ENCODE data around the gene LSM3. TPM values are rescaled to one million over a fixed set of nuclear protein-coding genes. Genes with fewer than 3 reads are reported as not detected.

Gene LSM3
- total and polyA plus RNA-seq, 9 of the 15 experiments (the other 6 are each of a cell fraction or from before 2014, with no cell fraction given), result 33.8 to 203 (median 61.2) TPM

- TF ChIP-seq TFAP4 (CRISPR knock-in tag; IDR thresholded peaks at IDR 0.05; ENCODE audit: borderline replicate concordance) (peak; percentile 23; the same call in 1 of the 2 replicates), STAG1 (CRISPR knock-in tag; IDR thresholded peaks at IDR 0.05; ENCODE audit: borderline replicate concordance) (0 out of 2 replicates have a peak, but pooled peaks have one; percentile 35)
Observed at GRCh38 chr3:14152233-14152962, 26.2 kb upstream of the LSM3 start (continued).

- H3K4me3 ChIP-seq, result no peak overlapping the region
- no peaks in the 10 kb centered on the region for H3K9me1 ChIP-seq (ENCODE audit: control insufficient read depth, insufficient read depth, low read length)
- CTCF ChIA-PET (ENCODE audit: low intra/inter-chr PET ratio), result interaction anchor here (1.0 to 1.1 kb wide), 2 partner anchors 155 to 315 kb away, joined by 3 read pairs; no protein-coding TSS in a partner anchor
- 75% methylated on average over 4 of the region's 4 CpGs for WGBS (ENCODE audit: insufficient coverage, low coverage, missing lambda C conversion rate)
- no peaks in the 10 kb centered on the region for H3K79me2 ChIP-seq (ENCODE audit: control insufficient read depth, insufficient read depth, low read length)
- POLR2A ChIA-PET, result interaction anchor here (0.5 to 3.6 kb wide), 10 partner anchors 8 to 272 kb away, joined by 3 to 18 read pairs (median 4); partner anchors contain the start of genes CHCHD4, LSM3, TMEM43 and XPC
- no peaks in the 10 kb centered on the region; a peak in 1 of 5 replicates for H3K4me1 ChIP-seq (replicated peaks in 1 of 2; ENCODE audit: control insufficient read depth in 2 of 2, insufficient read depth in 2 of 2, low read length in 2 of 2)
- H4K20me1 ChIP-seq (replicated peaks; ENCODE audit: control insufficient read depth, insufficient read depth, low read length), result no peaks in the 10 kb centered on the region; the same call in 1 of the 2 replicates
- ATAC-seq, result no peak
- no peak for DNase-seq (ENCODE audit: extremely low read depth in 1 of 4, low spot score in 3 of 4)
- H2AFZ ChIP-seq (ENCODE audit: low read depth, low read length), result no peak overlapping the region
- no peak overlapping the region for H3K9ac ChIP-seq (ENCODE audit: insufficient read depth in 1 of 2, low read depth in 2 of 2, low read length in 2 of 2)
- no TSS peak for BruUV-seq (replicated peaks)
- peaks cover 74% of the 10 kb centered on the region for H3K36me3 ChIP-seq (ENCODE audit: control insufficient read depth, insufficient read depth, low read length)
- FAIRE-seq, result no peak
- H3K27me3 ChIP-seq (ENCODE audit: control insufficient read depth in 2 of 2, insufficient read depth in 2 of 2, low read length in 2 of 2), result no peaks in the 10 kb centered on the region
- H3K4me2 ChIP-seq (ENCODE audit: insufficient read depth, low read length), result no peak overlapping the region
- H3K9me3 ChIP-seq (replicated peaks; ENCODE audit: control insufficient read depth, insufficient read depth, low read depth, low read length), result no peaks in the 10 kb centered on the region
- intact Hi-C loops (cut with micrococcal nuclease) (no loop called here), in situ Hi-C loops (cut with MboI) (no loop called here)
- no peak overlapping the region for H3K27ac ChIP-seq (ENCODE audit: extremely low read depth, low read depth, low read length)
- TF ChIP-seq U2AF2 (optimal IDR thresholded peaks at IDR 0.05; ENCODE audit: low read depth, low read length), result no peak
- no peak for TF ChIP-seq MAX (CRISPR knock-in tag; IDR thresholded peaks at IDR 0.05)
- TF ChIP-seq DDX20 (tag; IDR thresholded peaks at IDR 0.05; ENCODE audit: low read depth), result no peak
- no peak for TF ChIP-seq HLTF (IDR thresholded peaks at IDR 0.05)
- TF ChIP-seq ZNF584 (CRISPR knock-in tag; IDR thresholded peaks at IDR 0.05; ENCODE audit: low read depth), result no peak
- TF ChIP-seq, protein P1, sequence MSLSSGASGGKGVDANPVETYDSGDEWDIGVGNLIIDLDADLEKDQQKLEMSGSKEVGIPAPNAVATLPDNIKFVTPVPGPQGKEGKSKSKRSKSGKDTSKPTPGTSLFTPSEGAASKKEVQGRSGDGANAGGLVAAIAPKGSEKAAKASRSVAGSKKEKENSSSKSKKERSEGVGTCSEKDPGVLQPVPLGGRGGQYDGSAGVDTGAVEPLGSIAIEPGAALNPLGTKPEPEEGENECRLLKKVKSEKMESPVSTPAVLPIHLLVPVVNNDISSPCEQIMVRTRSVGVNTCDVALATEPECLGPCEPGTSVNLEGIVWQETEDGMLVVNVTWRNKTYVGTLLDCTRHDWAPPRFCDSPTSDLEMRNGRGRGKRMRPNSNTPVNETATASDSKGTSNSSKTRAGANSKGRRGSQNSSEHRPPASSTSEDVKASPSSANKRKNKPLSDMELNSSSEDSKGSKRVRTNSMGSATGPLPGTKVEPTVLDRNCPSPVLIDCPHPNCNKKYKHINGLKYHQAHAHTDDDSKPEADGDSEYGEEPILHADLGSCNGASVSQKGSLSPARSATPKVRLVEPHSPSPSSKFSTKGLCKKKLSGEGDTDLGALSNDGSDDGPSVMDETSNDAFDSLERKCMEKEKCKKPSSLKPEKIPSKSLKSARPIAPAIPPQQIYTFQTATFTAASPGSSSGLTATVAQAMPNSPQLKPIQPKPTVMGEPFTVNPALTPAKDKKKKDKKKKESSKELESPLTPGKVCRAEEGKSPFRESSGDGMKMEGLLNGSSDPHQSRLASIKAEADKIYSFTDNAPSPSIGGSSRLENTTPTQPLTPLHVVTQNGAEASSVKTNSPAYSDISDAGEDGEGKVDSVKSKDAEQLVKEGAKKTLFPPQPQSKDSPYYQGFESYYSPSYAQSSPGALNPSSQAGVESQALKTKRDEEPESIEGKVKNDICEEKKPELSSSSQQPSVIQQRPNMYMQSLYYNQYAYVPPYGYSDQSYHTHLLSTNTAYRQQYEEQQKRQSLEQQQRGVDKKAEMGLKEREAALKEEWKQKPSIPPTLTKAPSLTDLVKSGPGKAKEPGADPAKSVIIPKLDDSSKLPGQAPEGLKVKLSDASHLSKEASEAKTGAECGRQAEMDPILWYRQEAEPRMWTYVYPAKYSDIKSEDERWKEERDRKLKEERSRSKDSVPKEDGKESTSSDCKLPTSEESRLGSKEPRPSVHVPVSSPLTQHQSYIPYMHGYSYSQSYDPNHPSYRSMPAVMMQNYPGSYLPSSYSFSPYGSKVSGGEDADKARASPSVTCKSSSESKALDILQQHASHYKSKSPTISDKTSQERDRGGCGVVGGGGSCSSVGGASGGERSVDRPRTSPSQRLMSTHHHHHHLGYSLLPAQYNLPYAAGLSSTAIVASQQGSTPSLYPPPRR (CRISPR knock-in tag; IDR thresholded peaks at IDR 0.05; ENCODE audit: borderline replicate concordance), result no peak
- TF ChIP-seq TEAD2 (tag; IDR thresholded peaks at IDR 0.05), result no peak
- TF ChIP-seq ZNF134 (CRISPR knock-in tag; conservative IDR thresholded peaks at IDR 0.05), result no peak
- no peak for TF ChIP-seq THAP12 (CRISPR knock-in tag; IDR thresholded peaks at IDR 0.05)
Observed at GRCh38 chr3:14152963-14153355, 25.7 kb upstream of the LSM3 start.

Data from K562 (cell line).